Measurements from ENCODE around the gene NAA10.

The NAA10 gene

GRCh38 chrX:153908219-153908860, 26.5 kb downstream of the NAA10 start:
- no peak for DNase-seq

- DNase-seq = no peak
These were observed 27.4 kb downstream of the NAA10 start for GRCh38 chrX:153907456-153907855.

- DNase-seq = no peak
These were observed 28.5 kb downstream of the NAA10 start for GRCh38 chrX:153906126-153906917.

GRCh38 chrX:153905481-153906095, 29.2 kb downstream of the NAA10 start:
- no peak for DNase-seq

GRCh38 chrX:153903991-153904957, 30.6 kb downstream of the NAA10 start, which contains the start of gene AVPR2:
AVPR2 (plus strand) TSS chrX:153904673; CDS start chrX:153905146, 473 bp downstream.
- DNase-seq = no peak

GRCh38 chrX:153903238-153903980, 31.4 kb downstream of the NAA10 start:
- DNase-seq = no peak

- DNase-seq = no peak
These were observed 32.5 kb downstream of the NAA10 start for GRCh38 chrX:153902385-153902784.

- DNase-seq = no peak
These were observed 33.1 kb downstream of the NAA10 start for GRCh38 chrX:153901753-153902140.

- DNase-seq = no peak
These were observed 33.7 kb downstream of the NAA10 start for GRCh38 chrX:153900831-153901752.

- DNase-seq = no peak
These were observed 36.9 kb downstream of the NAA10 start for GRCh38 chrX:153897899-153898298.

GRCh38 chrX:153889123-153889522, 45.7 kb downstream of the NAA10 start:
- DNase-seq = peak; percentile 80

- DNase-seq = no peak
These were observed 46.5 kb downstream of the NAA10 start for GRCh38 chrX:153888344-153888743.

- DNase-seq = no peak
These were observed 47.5 kb downstream of the NAA10 start for GRCh38 chrX:153887385-153887784.

GRCh38 chrX:153886915-153887314, 47.9 kb downstream of the NAA10 start:
- no peak for DNase-seq

GRCh38 chrX:153885968-153886903, 48.6 kb downstream of the NAA10 start, which contains the start of gene L1CAM:
L1CAM (minus strand) TSS chrX:153886173; CDS start chrX:153875836, 10,337 bp downstream.
- DNase-seq = no peak

GRCh38 chrX:153885208-153885787, 49.5 kb downstream of the NAA10 start:
- no peak for DNase-seq

GRCh38 chrX:153884590-153884989, 50.2 kb downstream of the NAA10 start:
- DNase-seq = no peak

- no peak for DNase-seq
These were observed 50.7 kb downstream of the NAA10 start for GRCh38 chrX:153884136-153884535.

Data from NCI-H2029 (cell line).